HG03378 (cell line): ENCODE measurements around the gene TLR1.
"Not testable (repeated sequence)": the region's sequence is repeated elsewhere in the genome, so short reads cannot be mapped to it uniquely, and the experiment has no call there.

Experiments used
- ATAC-seq: cut with Tn5 transposase; IDR thresholded peaks from one replicate; pipeline ENCODE4 v1.9.1; 2021; ENCODE audit warnings: mild to moderate bottlenecking, moderate library complexity; ENCODE audit not compliant: unreplicated experiment

The TLR1 gene

DNA sequence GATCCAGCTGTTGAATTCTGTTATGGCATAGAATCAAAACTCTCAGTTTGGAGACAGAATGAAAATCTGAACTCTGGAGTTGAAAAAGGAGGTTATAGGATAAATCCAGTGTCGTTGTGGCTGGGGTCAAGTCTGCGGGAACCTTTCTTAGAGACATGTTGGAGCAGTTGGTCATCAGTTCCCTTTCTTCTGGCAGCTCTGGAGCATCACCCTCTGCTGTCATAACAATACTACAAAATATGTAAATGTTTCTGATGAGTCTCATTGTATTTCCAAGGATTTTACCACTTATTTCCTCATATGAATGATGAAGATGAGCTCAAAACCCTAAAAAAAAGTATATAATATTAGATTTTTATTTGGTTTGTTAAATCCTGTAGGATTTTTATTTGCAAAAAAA is 29.3 kb downstream of the TLR1 start:
- ATAC-seq, result no peak

DNA sequence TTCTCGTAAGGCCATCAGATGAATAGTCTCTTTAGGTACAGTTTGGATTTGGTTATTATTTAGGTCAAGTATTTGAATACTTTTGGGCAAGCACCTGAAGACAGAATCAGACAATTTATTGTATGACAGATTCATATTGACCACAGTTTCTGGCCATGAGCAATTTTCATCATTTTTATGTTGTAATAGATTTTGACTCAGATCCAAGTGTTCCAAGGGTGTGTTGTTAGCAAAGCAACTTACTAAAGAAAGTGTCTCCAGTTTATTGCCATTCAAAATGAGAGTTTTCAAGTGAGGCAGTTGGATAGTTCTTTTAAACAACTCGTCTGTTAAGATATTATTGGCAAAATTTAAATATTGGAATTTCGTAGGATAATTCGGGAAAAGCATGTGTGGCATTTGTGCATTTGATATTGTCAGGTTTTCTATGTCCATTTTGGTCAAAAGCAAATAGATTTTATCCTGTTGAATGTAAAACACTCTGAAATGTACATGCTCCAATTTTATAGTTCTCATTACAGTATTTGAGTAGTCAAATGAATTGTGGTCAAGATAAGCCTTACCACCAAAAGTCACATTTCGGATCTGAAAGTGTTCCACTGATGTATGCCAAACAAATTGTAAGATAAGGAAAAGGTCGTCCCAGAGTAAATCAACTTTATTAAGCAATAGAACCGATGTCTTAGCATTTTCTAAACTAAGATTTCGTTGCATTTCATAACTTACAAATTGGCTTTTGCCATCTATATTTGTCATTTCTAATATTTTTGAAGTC is 30.2 kb downstream of the TLR1 start:
- no peak for ATAC-seq

- ATAC-seq, result not testable (repeated sequence)
Measured at GRCh38 chr4:38770281-38770680, 34.3 kb downstream of the TLR1 start.

GRCh38 chr4:38769857-38770256 is 34.7 kb downstream of the TLR1 start:
- no peak for ATAC-seq

DNA sequence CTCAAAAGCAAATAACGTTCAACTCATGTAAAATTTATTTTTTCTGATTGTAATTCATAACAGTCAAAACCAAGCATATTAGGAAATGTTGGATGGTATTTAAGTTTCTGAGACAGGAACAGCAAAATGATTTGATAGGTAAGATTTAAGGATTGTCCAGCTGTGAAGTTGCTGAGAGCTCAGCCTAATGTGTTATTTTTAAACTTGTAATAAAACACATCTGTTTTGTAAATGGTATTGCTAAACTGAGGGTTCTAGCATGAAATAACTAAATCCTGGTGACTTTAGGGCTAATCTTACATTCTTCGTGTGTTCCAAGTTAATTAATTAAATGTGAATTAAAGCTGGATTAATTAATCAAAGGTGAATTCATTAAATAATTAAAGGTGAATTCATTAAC is 35.1 kb downstream of the TLR1 start:
- ATAC-seq, result no peak

- no peak for ATAC-seq
Measured at GRCh38 chr4:38768968-38769394, 35.6 kb downstream of the TLR1 start.

DNA sequence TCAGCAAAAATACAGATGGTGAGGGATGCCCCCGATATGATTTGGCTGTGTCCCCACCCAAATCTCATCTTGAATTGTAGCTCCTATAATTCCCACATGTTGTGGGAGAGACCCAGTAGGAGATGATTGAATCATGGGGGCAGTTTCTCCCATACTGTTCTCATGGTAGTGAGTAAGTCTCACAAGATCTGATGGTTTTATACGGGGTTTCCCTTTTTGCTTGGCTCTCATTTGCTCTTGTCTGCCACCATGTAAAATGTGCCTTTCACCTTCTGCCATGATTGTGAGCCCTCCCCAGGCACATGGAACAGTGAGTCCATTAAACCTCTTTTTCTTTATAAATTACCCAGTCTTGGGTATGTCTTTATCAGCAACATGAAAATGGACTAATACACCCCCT is 37.7 kb downstream of the TLR1 start:
- ATAC-seq, result not testable (repeated sequence)

GRCh38 chr4:38765382-38765781 is 39.2 kb downstream of the TLR1 start:
- no peak for ATAC-seq

GRCh38 chr4:38764277-38764676 is 40.3 kb downstream of the TLR1 start:
- no peak for ATAC-seq

GRCh38 chr4:38762560-38762959 is 42.0 kb downstream of the TLR1 start:
- ATAC-seq, result peak; percentile 26

DNA sequence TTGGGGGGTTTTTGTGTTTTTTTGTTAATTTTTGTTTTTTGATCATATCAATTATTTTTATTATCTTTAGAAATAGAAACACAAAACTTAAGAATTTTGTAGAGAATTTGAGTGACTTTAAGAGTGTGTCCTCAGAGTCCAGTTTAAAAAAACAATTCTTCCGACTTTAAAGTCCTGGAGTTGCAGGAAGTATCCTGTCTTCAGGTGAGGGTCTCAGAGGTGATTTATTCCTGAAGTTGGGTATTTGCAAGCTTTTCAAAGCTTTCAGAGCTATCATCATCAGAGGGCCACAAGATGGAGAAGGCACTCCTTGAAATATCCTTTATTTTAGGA is 44.8 kb downstream of the TLR1 start:
- ATAC-seq, result no peak

DNA sequence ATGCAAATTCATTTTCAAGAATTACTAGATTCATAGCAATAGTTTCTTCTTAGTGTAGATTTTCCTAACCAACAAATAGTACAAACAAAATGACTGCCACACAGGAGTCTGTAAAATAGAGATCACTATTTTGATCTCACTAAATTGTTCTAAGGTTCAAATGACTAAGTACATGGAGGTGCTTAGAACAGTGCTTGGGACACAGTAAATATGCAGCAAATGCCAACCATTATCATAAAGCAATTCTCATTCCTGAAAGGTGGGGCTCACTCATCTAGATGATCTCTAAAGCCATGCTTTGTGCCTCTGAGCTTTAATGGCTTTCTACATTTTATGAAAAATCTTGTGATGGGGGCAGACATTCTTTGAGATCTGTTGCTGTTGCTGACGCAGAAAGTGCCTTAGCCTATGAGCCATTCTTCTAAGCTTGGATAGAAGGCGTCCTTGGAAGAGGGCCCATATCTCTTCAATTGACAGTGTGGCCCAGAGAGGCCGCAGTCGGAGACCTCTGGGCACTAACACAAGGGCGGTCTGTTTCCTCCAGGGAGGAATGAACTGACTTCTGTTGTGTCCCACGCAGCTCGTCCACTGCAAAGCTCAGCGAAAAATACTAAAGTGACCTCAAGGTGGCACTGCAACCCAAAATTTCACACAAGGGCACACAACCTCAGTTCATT is 45.3 kb downstream of the TLR1 start:
- no peak for ATAC-seq

- no peak for ATAC-seq
Measured at GRCh38 chr4:38757945-38758600, 46.5 kb downstream of the TLR1 start.

DNA sequence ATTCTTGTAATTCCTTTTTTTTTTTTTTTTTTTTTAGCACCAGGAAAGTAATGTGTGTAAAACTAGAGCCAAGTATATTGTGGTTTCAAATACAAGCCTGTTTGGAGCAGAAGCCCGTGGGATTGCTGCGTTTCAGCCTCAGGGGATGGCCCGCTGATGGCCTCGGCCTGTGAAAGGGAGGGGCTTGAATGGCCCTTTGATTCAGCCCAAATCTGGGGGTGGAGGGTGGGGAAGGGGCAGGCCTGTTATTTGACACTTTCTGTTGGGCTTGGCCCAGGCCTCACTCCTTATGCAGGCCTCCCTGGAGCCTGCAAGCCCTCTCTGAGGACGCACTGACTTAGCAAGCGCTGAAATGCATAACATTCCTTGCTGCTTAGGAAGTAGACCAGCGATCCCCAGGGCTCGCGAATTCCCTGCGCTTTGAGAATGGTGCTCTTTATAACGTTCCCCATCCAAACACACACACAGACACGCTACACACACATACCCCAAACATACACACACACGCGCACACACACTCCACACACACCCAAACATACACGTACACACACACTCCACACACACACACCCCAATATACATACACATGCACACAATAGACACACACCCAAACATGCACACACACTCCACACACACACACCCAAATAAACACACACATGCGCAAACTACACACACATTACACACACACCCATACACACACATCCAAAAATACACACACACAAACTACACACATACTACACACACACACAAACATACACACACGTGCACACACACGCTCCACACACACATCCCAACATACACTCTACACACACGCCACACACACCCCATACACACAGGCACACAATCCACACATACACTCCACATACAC is 51.4 kb downstream of the TLR1 start:
- ATAC-seq, result no peak

DNA sequence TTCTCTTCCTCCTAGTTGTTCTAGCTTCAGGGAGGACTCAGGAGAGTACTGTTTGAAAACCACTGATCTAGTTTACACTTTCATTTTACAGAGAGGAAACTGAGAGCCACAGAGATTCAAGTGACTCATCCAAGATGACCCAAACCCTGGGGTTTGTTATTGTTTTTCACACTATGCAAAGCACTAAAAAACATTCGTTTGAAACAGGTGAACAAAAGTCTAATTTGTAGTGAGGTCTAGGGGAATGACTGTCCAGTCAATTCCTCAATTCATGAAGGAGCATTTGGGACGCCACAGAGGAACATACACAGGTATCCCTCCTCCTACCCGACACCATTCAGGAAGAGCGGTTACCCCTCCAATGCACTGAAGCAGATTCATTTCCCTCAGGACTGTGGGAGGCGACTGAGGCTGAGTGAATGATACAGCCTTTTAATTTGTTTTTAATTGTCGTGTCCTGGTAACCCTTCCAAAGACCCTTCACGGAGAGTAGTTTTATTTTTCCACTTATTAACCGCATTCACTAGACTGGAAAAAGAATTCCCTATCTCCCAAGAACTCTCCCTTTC is 52.1 kb downstream of the TLR1 start:
- ATAC-seq, result peak; percentile 93

GRCh38 chr4:38751341-38752010 is 53.1 kb downstream of the TLR1 start:
- no peak for ATAC-seq

DNA sequence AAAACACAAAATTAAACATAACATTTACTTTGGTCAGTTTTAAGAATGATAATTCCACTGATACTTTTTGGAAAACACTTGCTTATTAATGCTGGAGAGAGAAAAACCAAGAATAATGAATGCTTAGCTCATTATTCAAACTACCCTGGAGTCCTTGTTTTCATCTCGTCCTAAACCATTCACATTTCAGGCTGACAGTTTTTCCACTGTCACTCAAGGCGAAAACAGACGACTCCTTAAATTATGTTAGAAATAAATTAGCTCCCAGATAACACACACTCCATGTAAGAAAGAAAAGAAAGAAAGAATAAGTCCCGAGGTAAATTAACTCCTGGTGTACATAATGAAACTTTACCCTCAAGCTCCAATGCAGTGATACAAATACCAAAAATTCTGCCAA is 55.3 kb downstream of the TLR1 start:
- ATAC-seq, result no peak

DNA sequence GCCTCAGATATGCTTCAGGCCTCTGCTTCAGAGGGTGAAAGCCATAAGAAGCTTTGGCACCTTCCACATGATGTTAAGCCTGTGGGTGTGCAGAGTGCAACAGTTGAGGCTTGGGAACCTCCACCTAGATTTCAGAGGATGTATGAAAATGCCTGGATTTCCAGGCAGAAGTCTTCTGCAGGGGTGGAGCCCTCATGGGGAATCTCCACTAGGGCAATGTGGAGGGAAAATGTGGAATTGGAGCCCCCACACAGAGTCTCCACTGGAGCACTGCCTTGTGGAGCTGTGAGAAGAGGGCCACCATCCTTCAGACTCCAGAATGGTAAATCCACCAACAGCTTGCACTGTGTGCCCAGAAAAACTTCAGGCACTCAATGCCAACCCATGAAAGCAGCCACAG is 57.0 kb downstream of the TLR1 start:
- no peak for ATAC-seq
